ENCODE data around the gene GPC2.
A peak's percentile ranks its signal among the peaks of the same experiment; 100 is the strongest.
"Not testable (repeated sequence)": the region's sequence is repeated elsewhere in the genome, so short reads cannot be mapped to it uniquely, and the experiment has no call there.

Gene GPC2, protein sequence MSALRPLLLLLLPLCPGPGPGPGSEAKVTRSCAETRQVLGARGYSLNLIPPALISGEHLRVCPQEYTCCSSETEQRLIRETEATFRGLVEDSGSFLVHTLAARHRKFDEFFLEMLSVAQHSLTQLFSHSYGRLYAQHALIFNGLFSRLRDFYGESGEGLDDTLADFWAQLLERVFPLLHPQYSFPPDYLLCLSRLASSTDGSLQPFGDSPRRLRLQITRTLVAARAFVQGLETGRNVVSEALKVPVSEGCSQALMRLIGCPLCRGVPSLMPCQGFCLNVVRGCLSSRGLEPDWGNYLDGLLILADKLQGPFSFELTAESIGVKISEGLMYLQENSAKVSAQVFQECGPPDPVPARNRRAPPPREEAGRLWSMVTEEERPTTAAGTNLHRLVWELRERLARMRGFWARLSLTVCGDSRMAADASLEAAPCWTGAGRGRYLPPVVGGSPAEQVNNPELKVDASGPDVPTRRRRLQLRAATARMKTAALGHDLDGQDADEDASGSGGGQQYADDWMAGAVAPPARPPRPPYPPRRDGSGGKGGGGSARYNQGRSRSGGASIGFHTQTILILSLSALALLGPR

DNA sequence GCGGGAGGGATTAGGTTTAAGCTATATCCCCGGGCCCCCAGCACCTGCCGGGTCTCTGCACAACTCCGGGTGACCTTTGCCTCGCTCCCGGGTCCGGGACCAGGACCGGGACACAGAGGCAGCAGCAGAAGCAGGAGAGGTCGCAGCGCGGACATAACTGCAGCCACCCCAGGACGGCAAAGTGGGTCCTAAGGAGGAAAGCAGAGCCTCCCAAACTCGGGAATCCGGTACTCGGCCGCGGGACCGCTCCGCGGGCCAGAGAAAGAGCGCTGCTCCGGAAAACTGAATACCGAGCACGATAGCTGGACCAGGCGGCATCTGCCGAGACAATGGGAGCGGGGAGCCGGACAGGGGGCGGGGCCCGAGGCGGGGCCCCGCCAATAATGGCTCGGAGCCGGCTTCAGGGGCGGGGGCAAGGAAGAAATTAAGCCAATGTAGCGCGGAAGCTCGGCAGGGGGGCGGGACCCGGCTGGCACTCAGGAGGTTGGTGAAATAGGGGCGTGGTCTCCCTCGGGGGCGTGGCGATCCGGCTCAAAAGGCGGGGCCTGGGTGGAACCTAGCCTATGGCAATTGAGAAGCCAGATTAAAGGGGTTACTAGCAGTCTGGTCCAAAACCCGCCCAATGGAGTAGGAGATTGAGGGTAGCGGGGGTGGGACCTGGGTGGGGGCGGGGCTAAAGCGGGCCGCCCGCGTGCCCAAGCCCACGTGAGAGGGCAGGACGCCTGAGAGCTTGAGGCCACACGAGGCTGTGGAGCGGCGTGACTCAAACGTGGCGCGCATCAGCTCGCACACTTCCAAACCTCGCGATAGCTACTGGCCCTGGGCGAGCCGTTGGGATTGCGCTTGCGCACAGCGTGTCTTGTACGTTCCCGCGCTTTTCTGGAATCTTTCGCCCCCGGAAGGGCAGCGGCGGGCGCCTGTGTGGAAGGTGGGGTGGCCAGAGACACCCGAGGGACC, at the start of gene GPC2, which contains the start of gene STAG3:
GPC2 (minus strand) TSS at position 337 of the 957 bp plus-strand sequence; CDS start at position 155, 182 bp downstream.
STAG3 (plus strand) TSS at position 874 of the 957 bp plus-strand sequence. CDS start 2,639 bp downstream, outside the sequence.
- DNase-seq (ENCODE audit: low read depth) = peak; percentile 96

DNA sequence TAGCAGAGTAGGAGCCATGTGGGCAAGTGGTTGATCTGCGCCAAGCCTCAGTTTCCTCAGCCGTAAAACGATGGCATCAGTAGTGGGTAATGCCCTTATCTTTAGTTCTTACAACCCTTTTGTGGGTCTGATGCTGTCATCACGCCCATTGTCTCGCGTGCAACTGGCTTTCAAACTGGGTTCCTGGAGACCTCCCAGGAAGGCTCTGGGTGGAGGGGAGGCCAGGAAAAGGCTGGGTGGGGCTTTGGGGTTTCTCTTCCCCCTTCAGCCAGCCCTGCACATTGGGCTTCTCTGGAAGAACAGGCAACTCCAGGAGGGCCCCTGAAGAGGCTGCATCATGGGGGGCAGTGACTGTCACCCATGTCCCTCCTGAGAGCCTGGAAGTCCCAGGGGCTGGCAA, 47.7 kb upstream of the GPC2 start:
- not testable (repeated sequence) for DNase-seq (ENCODE audit: low read depth)

- not testable (repeated sequence) for DNase-seq (ENCODE audit: low read depth)
Measured at GRCh38 chr7:100223376-100223927, 46.3 kb upstream of the GPC2 start.

GRCh38 chr7:100222445-100223132, 45.4 kb upstream of the GPC2 start:
- no peak for DNase-seq (ENCODE audit: low read depth)

DNA sequence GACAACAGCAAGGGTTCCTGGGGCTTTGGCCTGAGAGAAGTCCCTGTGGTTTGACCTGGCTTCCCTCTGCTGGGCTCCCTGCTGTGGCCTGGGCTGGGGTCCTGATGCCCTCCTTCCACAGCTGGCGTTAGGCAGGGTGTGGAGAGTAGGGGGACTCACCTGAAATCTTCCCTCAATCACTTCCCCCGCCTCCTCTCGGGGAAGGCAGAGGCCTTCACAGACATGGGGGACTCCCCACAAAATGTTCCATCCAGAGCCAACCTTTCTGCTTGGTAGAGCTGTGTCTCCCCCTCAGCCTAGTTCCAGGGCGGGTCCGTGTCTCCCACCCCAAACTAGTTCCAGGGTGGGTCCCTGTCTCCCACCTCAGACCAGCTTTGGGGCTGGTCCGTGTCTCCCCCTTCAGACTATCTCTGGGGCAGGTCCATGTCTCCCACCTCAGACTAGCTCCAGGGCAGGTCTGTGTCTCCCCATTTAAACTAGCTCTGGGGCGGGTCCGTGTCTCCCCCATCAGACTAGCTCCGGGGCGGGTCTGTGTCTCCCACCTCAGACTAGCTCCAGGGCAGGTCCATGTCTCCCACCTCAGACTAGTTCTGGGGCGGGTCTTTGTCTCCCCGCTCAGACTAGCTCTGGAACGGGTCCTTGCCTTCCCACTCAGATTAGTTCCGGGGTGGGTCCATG, 44.7 kb upstream of the GPC2 start:
- DNase-seq (ENCODE audit: low read depth) = no peak

GRCh38 chr7:100221231-100221718, 44.1 kb upstream of the GPC2 start:
- peak; percentile 65 for DNase-seq (ENCODE audit: low read depth)

DNA sequence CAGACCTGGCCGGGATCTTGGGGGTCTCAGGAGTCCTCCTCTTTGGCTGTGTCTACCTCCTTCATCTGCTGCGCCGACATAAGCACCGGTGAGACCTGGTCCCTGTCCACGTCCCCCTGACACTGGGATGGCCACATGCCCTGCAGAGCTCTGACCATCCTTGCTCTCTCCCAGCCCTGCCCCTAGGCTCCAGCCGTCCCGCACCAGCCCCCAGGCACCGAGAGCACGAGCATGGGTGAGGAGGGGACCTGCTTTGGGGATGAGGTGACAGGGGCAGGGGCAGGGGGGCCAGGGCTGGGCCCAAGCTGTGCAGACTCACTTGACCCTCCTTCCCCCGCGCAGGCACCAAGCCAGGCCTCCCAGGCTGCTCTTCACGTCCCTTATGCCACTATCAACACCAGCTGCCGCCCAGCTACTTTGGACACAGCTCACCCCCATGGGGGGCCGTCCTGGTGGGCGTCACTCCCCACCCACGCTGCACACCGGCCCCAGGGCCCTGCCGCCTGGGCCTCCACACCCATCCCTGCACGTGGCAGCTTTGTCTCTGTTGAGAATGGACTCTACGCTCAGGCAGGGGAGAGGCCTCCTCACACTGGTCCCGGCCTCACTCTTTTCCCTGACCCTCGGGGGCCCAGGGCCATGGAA, 43.5 kb upstream of the GPC2 start:
- DNase-seq (ENCODE audit: low read depth) = no peak

- peak; percentile 28 for DNase-seq (ENCODE audit: low read depth)
Measured at GRCh38 chr7:100219801-100220585, 42.8 kb upstream of the GPC2 start, which contains the start of gene PVRIG. Gene PVRIG, plus strand, starts transcription at chr7:100219949. Its CDS starts 22 bp downstream, at chr7:100219971.

GRCh38 chr7:100219271-100219737, 42.1 kb upstream of the GPC2 start:
- DNase-seq (ENCODE audit: low read depth) = no peak

DNA sequence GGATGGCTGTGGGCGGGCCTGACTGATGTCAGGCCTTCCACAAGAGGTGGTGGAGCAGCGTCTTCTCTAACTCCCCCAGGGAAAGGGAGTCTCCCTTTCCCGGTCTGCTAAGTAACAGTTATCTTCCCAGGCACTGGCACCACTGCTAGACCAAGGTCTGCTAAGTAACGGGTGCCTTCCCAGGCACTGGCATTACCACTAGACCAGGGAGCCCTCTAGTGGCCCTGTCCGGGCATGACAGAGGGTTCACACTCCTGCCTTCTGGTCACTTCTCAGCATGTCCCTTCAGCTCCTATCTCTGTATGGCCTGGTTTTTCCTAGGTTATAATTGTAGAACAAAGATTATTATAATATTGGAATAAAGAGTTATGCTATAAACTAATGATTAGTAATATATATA, 40.8 kb upstream of the GPC2 start:
- peak; percentile 75 for DNase-seq (ENCODE audit: low read depth)

DNA sequence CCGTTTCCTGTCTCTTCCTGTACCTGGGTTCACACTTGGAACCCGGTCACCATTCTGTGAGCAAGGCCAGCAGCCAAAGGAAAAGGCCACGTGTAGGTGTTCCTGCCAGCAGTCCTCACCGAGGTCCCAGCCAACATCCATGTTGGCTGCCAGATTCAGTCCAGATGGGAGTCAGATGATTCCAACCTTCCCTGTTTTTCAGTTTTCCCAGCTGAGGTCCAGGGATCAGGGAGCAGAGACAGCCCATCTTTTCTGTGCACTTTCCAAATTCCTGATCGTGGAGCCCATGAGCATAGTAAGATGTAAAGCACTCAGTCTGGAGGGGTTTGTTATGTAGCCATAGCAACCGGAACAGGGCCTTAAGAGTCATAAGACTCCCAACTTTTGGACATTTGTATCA, 38.7 kb upstream of the GPC2 start:
- DNase-seq (ENCODE audit: low read depth) = no peak

- not testable (repeated sequence) for DNase-seq (ENCODE audit: low read depth)
Measured at GRCh38 chr7:100214356-100214755, 37.2 kb upstream of the GPC2 start.

GRCh38 chr7:100213672-100214071, 36.5 kb upstream of the GPC2 start:
- no peak for DNase-seq (ENCODE audit: low read depth)

- DNase-seq (ENCODE audit: low read depth) = no peak
Measured at GRCh38 chr7:100212631-100213286, 35.6 kb upstream of the GPC2 start.

DNA sequence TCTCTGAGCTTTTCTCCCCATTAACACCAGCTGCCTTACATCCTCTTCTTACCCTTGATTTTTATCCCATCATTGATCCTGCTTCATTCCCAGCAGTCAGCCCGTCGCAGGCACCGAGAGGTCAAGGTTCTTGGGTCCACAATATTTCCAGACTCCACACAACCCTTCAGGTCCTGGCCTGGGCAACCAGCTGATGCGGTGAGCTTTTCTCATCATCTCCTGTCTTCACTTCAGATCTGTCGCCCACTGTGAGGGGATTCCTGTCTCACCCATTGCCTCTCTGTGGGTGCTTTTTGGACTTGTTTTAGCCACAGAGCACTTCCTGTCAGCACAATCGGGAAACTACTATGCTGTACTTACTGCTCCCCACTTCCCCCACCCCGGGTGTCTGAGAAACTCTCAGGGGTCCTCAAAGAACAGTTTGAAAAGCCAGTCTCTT, 34.2 kb upstream of the GPC2 start:
- DNase-seq (ENCODE audit: low read depth) = no peak

DNA sequence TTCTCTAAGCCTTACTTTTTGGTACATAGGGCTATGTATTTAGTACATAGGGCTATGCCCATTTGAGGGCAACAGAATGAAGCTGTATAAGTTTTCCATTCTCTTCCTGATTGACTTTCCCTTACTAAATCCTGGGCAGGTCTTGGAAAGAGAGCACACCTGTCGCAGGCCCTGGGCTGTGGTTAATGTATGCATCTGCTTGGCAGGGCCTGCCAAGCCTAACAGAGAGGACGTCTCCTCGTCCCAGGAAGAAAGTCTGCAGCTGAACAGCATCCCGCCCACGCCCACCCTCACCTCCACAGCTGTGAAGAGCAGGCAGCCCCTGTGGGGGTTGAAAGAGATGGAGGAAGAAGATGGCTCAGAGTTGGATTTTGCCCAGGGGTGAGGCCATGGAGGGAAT, 33.6 kb upstream of the GPC2 start:
- no peak for DNase-seq (ENCODE audit: low read depth)

GRCh38 chr7:100209493-100209892, 32.3 kb upstream of the GPC2 start:
- DNase-seq (ENCODE audit: low read depth) = no peak

DNA sequence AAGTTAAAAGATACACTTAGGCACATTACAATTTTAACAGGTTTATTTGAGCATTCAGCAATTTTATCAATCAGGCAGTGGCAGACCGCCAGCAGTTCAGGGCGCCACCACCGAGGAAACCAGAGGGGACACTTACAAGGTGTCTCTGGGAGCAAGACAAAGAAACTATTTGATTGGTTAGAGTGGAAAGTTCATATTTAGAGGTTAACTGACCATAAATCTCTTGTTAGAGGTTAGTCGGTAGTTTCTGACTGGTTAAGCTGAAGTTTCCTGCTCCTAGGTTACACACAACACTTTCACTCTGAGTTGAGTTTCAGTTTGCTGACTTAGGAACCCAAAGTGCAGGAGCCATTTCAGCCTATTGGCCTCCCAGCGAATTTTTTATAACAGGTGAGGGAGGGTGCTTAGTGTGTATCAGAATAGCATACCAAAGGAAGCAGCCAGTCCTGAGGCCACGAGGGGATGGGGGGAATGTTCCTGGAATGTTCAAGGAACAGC, 31.8 kb upstream of the GPC2 start:
- DNase-seq (ENCODE audit: low read depth) = no peak

Data from activated T-cell treated with anti-CD3 and anti-CD28 coated beads for 1 hour (primary cell).